Neural cell (in vitro differentiated cells): Measurements from ENCODE around the gene GMDS. TPM values are rescaled to one million over a fixed set of nuclear protein-coding genes. Genes with fewer than 3 reads are reported as not detected.

ENCODE experiments used
- H2AFZ ChIP-seq: fragments of 200-600, 300-800 bp; sonication (generic), shearing (Covaris generic); 2 replicates; pipeline ENCODE4 v1.6.0; 2014; ENCODE audit warnings: low read depth, mild to moderate bottlenecking, antibody characterized with exemption, low read length, moderate library complexity
- H3F3A ChIP-seq: fragments of 200-600 bp; shearing (Covaris generic); 2 replicates; pipeline ENCODE4 v1.6.1; 2016; ENCODE audit warnings: mild to moderate bottlenecking, moderate library complexity, mixed read lengths, antibody characterized with exemption, low read length; ENCODE audit not compliant: insufficient read depth, poor library complexity, severe bottlenecking
- H3K27ac ChIP-seq: fragments of 200-600, 300-800 bp; sonication (generic), shearing (Covaris generic); 2 replicates; pipeline ENCODE4 v1.5.1; 2014; ENCODE audit warnings: mild to moderate bottlenecking, low read length, moderate library complexity
- H3K27me3 ChIP-seq: fragments of 300-800, 200-600 bp; sonication (generic), shearing (Covaris generic); 2 replicates; pipeline ENCODE4 v1.6.0; 2014; ENCODE audit warnings: mild to moderate bottlenecking, low read depth, low read length, moderate library complexity; ENCODE audit not compliant: insufficient read depth
- H3K36me3 ChIP-seq: fragments of 300-800, 200-600 bp; sonication (generic), shearing (Covaris generic); 2 replicates; pipeline ENCODE4 v1.5.1; 2014; ENCODE audit warnings: mild to moderate bottlenecking, antibody characterized with exemption, low read length, moderate library complexity; ENCODE audit not compliant: insufficient read depth
- H3K4me2 ChIP-seq: fragments of 300-800, 200-600 bp; sonication (generic), shearing (Covaris generic); 2 replicates; pipeline ENCODE4 v1.6.0; 2014; ENCODE audit warnings: mild to moderate bottlenecking, low read length
- H3K4me3 ChIP-seq: fragments of 300-800, 200-600 bp; sonication (generic), shearing (Covaris generic); 2 replicates; pipeline ENCODE4 v1.5.1; 2014; ENCODE audit warnings: mild to moderate bottlenecking, low read length, moderate library complexity
- H3K79me2 ChIP-seq: fragments of 200-600 bp; shearing (Covaris generic); replicated peaks from 2 replicates; pipeline ENCODE4 v1.6.0; 2014; ENCODE audit warnings: mild to moderate bottlenecking, low read length, moderate library complexity; ENCODE audit not compliant: insufficient read depth
- H3K9ac ChIP-seq: fragments of 300-800, 200-600 bp; sonication (generic), shearing (Covaris generic); 2 replicates; pipeline ENCODE4 v1.6.1; 2016; ENCODE audit warnings: mild to moderate bottlenecking, low read length, mixed read lengths
- H3K9me2 ChIP-seq: fragments of 200-600 bp; shearing (Covaris generic); 2 replicates; pipeline ENCODE4 v1.6.1; 2016; ENCODE audit warnings: mild to moderate bottlenecking, low read length, mixed read lengths; ENCODE audit not compliant: insufficient read depth
- H3K9me3 ChIP-seq: fragments of 200-600, 300-800 bp; sonication (generic), shearing (Covaris generic); 2 replicates; pipeline ENCODE4 v1.6.1; 2016; ENCODE audit warnings: mild to moderate bottlenecking, mixed run types, low read length, moderate library complexity, mixed read lengths
- H4K20me1 ChIP-seq: fragments of 200-600 bp; shearing (Covaris generic); 2 replicates; pipeline ENCODE4 v1.6.1; 2016; ENCODE audit warnings: mild to moderate bottlenecking, mixed run types; ENCODE audit not compliant: insufficient read depth
- CTCF ChIP-seq: fragments of 450-650 bp; IDR thresholded peaks from 2 replicates; pipeline ENCODE4 v1.5.1; 2014; ENCODE audit warnings: antibody characterized with exemption, mild to moderate bottlenecking, moderate library complexity; ENCODE audit not compliant: poor library complexity, severe bottlenecking
- EP300 ChIP-seq: fragments of 450-650 bp; conservative IDR thresholded peaks from 2 replicates; pipeline ENCODE4 v1.6.1; 2014; ENCODE audit warnings: antibody characterized with exemption, mild to moderate bottlenecking, moderate library complexity; ENCODE audit not compliant: poor library complexity, severe bottlenecking
- EZH2 ChIP-seq: fragments of 200-600, 300-800 bp; shearing (Covaris generic), sonication (generic); IDR thresholded peaks from 2 replicates; pipeline ENCODE4 v1.6.1; 2014; ENCODE audit warnings: antibody characterized with exemption, low read length, borderline replicate concordance, mild to moderate bottlenecking; ENCODE audit not compliant: insufficient read depth, poor library complexity, severe bottlenecking
- MXI1 ChIP-seq: fragments of 450-650 bp; conservative IDR thresholded peaks from 2 replicates; pipeline ENCODE4 v1.6.1; 2014; ENCODE audit warnings: antibody characterized with exemption, mild to moderate bottlenecking; ENCODE audit not compliant: poor library complexity, severe bottlenecking
- POLR2AphosphoS5 ChIP-seq: IDR thresholded peaks from 2 replicates; pipeline ENCODE4 v1.6.1; 2012
- RAD21 ChIP-seq: fragments of 450-650 bp; conservative IDR thresholded peaks from 2 replicates; pipeline ENCODE4 v1.6.1; 2014; ENCODE audit warnings: antibody characterized with exemption, mild to moderate bottlenecking, moderate library complexity
- REST ChIP-seq: IDR thresholded peaks from 2 replicates; pipeline ENCODE4 v1.6.1; 2012; ENCODE audit warnings: borderline replicate concordance
- SMC3 ChIP-seq: fragments of 450-650 bp; conservative IDR thresholded peaks from 2 replicates; pipeline ENCODE4 v1.6.1; 2014; ENCODE audit warnings: antibody characterized with exemption, mild to moderate bottlenecking, moderate library complexity; ENCODE audit not compliant: poor library complexity
- TAF1 ChIP-seq: IDR thresholded peaks from 2 replicates; pipeline ENCODE4 v1.6.1; 2012; ENCODE audit warnings: low read depth
- polyA plus RNA-seq: library from polyadenylated mRNA; depleted of rRNA; stranded (reverse); fragments of >200 nt; gene quantifications from 2 replicates; pipeline ENCODE4 v1.2.3, GENCODE V29; 2014

The GMDS gene
- polyA plus RNA-seq, 1 donor from 2014 or later: 11.4 TPM

GRCh38 chr6:2185466-2185865 lies 59.9 kb downstream of the GMDS start:
- no peak overlapping the region for H2AFZ ChIP-seq
- H3K27me3 ChIP-seq: no peaks in the 10 kb centered on the region
- no peak overlapping the region for H3K4me2 ChIP-seq
- no peaks in the 10 kb centered on the region for H4K20me1 ChIP-seq
- H3K9ac ChIP-seq: no peak overlapping the region
- no peaks in the 10 kb centered on the region for H3K9me3 ChIP-seq
- H3F3A ChIP-seq: no peaks in the 10 kb centered on the region
- no peaks in the 10 kb centered on the region for H3K9me2 ChIP-seq
- no peaks in the 10 kb centered on the region for H3K79me2 ChIP-seq
- H3K36me3 ChIP-seq: no peaks in the 10 kb centered on the region
- no peak for TF ChIP-seq RAD21
- TF ChIP-seq EZH2: no peak
- no peak for TF ChIP-seq CTCF
- no peak for TF ChIP-seq TAF1
- no peak overlapping the region for H3K4me3 ChIP-seq
- no peak overlapping the region for H3K27ac ChIP-seq

GRCh38 chr6:2184700-2185455 lies 60.5 kb downstream of the GMDS start:
- H3K27ac ChIP-seq: no peak overlapping the region
- no peaks in the 10 kb centered on the region for H3K79me2 ChIP-seq
- H3K4me3 ChIP-seq: no peak overlapping the region
- no peak overlapping the region for H2AFZ ChIP-seq
- H3K9me2 ChIP-seq: no peaks in the 10 kb centered on the region
- H3K36me3 ChIP-seq: no peaks in the 10 kb centered on the region
- no peak overlapping the region for H3K9ac ChIP-seq
- no peaks in the 10 kb centered on the region for H4K20me1 ChIP-seq
- TF ChIP-seq RAD21 (no peak), TAF1 (no peak), EP300 (no peak), POLR2AphosphoS5 (no peak), CTCF (no peak), MXI1 (no peak), REST (no peak), EZH2 (no peak), SMC3 (no peak)
- no peaks in the 10 kb centered on the region for H3K9me3 ChIP-seq
- no peaks in the 10 kb centered on the region for H3F3A ChIP-seq
- no peak overlapping the region for H3K4me2 ChIP-seq
- H3K27me3 ChIP-seq: no peaks in the 10 kb centered on the region
